WTC11 (cell line): Measurements from ENCODE around the gene GDAP1L1.

Source experiments
- ATF2 ChIP-seq: sonication (generic); formaldehyde crosslinking; IDR thresholded peaks from 2 replicates; pipeline ENCODE4 v1.8.1; 2022; ENCODE audit warnings: low read depth, missing genetic modification reagents, borderline replicate concordance
- EMX1 ChIP-seq: fragments of 250-450 bp; sonication (Bioruptor Pico); IDR thresholded peaks from 2 replicates; pipeline ENCODE4 v1.8.0; 2021; ENCODE audit warnings: mild to moderate bottlenecking
- ETV6 ChIP-seq: sonication (generic); formaldehyde crosslinking; IDR thresholded peaks from 2 replicates; pipeline ENCODE4 v1.8.1; 2022; ENCODE audit warnings: mild to moderate bottlenecking, missing genetic modification reagents
- ZNF121 ChIP-seq: sonication (generic); formaldehyde crosslinking; IDR thresholded peaks from 2 replicates; pipeline ENCODE4 v1.8.0; 2023; ENCODE audit warnings: missing genetic modification reagents

GRCh38 chr20:44310664-44311639 lies 63.8 kb downstream of the GDAP1L1 start, which contains the start of gene FITM2:
- TF ChIP-seq ZNF121 (no peak), ETV6 (CRISPR knock-in tag) (peak; percentile 59; the same call in 1 of the 2 replicates), EMX1 (CRISPR knock-in tag) (no peak), ATF2 (CRISPR knock-in tag) (no peak)
